ENCODE measurements around the gene SIPA1L3. TPM values are rescaled to one million over a fixed set of nuclear protein-coding genes. Genes with fewer than 3 reads are reported as not detected.
A peak's percentile ranks its signal among the peaks of the same experiment; 100 is the strongest.

SIPA1L3 gene
- total RNA-seq, 1 donor from 2014 or later, result 3.4 TPM

DNA sequence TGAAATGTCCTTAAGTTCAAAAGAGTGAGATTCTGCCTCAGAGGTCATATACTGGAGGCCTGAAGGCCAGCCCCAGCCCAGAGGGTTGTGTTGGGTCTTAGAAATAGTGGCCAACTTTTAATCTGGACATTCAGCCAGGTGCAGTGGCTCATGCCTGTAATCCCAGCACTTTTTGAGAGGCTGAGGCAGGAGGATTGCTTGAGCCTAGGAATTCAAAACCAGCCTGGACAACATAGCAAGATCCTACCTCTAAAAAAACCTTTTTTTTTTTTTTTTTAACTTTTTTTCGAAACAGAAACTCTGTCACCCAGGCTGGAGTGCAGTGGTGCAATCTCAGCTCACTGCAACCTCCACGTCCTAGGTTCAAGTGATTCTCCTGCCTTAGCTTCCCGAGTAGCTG lies 301.6 kb downstream of the SIPA1L3 start:
- H3K36me3 ChIP-seq (ENCODE audit: control insufficient read depth, insufficient read depth, low read length), result peaks cover 3% of the 10 kb centered on the region
- FAIRE-seq (no peak), DNase-seq (ENCODE audit: low read depth) (no peak)
- H3K4me3 ChIP-seq (ENCODE audit: low read depth, low read length), result no peak overlapping the region
- H3K27me3 ChIP-seq (ENCODE audit: control insufficient read depth, insufficient read depth, low read length), result peaks cover 8% of the 10 kb centered on the region
- TF ChIP-seq, protein P1, sequence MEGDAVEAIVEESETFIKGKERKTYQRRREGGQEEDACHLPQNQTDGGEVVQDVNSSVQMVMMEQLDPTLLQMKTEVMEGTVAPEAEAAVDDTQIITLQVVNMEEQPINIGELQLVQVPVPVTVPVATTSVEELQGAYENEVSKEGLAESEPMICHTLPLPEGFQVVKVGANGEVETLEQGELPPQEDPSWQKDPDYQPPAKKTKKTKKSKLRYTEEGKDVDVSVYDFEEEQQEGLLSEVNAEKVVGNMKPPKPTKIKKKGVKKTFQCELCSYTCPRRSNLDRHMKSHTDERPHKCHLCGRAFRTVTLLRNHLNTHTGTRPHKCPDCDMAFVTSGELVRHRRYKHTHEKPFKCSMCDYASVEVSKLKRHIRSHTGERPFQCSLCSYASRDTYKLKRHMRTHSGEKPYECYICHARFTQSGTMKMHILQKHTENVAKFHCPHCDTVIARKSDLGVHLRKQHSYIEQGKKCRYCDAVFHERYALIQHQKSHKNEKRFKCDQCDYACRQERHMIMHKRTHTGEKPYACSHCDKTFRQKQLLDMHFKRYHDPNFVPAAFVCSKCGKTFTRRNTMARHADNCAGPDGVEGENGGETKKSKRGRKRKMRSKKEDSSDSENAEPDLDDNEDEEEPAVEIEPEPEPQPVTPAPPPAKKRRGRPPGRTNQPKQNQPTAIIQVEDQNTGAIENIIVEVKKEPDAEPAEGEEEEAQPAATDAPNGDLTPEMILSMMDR (IDR thresholded peaks at IDR 0.05; ENCODE audit: insufficient read depth, low read length, severe bottlenecking), result no peak

- TF ChIP-seq, protein P1 (IDR thresholded peaks at IDR 0.05; ENCODE audit: insufficient read depth, low read length, severe bottlenecking), result no peak
- no peak for FAIRE-seq
Measured at GRCh38 chr19:38209152-38209551, 302.1 kb downstream of the SIPA1L3 start.

DNA sequence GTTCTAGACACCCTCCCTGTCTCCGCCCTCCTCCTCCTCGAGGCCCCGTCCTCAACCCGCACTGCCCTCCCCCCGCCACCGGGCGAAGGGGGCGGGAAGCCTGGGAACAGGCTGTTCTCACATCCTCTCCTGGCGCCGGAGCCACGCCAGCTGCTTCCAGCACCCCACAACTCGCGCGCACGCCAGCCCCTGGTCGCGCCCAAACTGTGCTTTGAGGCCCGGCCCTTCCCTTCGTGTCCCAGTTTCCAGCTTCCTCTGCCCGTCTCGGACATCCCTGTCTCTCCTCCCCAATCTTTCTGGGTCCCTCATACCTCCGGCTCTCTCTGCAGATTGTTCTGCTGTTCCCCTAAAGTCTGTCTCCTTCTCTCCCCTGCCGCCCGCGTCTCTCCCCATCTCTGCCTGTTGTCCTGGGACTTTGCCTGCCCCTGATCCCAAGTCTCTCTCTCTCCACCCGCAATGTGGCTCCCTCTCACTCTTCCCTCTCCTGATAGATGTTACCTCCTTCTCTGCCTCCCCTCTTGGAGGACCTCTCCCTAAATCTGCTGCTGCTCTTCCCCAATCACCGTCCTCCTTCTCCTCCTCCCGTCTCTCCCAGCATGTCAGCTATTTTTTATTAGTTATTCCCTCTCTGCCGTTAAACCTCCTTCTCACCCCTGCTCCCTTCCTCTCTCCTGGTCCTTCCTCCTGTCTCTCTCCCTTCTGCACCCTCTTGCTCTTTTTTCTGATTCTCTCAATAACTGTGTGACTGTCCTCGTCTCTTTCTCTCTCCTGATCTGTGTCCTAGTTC lies 302.9 kb downstream of the SIPA1L3 start:
- no peak for DNase-seq (ENCODE audit: low read depth)
- no peak for FAIRE-seq
- Histone ChIP-seq H3K27me3 (ENCODE audit: control insufficient read depth, insufficient read depth, low read length) (peaks cover 8% of the 10 kb centered on the region), H3K36me3 (ENCODE audit: control insufficient read depth, insufficient read depth, low read length) (peaks cover 3% of the 10 kb centered on the region), H3K4me3 (ENCODE audit: low read depth, low read length) (no peak overlapping the region)
- TF ChIP-seq, protein P1 (IDR thresholded peaks at IDR 0.05; ENCODE audit: insufficient read depth, low read length, severe bottlenecking), result no peak

More at GRCh38 chr19:38209152-38209551, 302.1 kb downstream of the SIPA1L3 start:
- no peak overlapping the region for H3K4me3 ChIP-seq (ENCODE audit: low read depth, low read length)
- H3K27me3 ChIP-seq (ENCODE audit: control insufficient read depth, insufficient read depth, low read length), result peaks cover 8% of the 10 kb centered on the region
- no peak for DNase-seq (ENCODE audit: low read depth)
- H3K36me3 ChIP-seq (ENCODE audit: control insufficient read depth, insufficient read depth, low read length), result peaks cover 3% of the 10 kb centered on the region

DNA sequence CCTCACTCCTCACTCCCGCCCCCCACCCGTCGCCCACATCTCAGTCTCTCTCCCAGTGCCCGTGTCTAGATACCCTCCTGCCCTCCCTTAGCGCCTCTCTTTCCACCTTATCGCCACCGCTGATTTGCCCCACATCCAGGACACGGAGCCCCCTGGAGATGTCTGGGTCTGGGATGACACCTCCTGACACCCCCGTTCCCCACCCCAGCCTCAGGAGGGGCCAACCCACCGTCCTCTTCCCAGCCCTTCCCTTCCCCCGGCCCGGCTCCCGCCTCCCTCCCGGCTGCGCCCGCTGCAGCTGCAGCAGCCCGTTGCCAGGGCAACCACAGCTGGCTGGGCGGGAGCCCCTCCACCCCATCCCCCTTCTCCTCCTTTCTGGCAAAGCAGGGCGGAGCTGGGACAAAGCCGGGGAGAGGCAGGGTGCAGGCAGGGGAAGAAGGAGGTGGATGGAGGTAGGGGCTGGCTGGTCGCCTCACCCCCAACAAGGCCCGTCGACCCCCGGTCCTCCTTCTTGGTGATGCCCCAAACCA lies 303.5 kb downstream of the SIPA1L3 start:
- H3K36me3 ChIP-seq (ENCODE audit: control insufficient read depth, insufficient read depth, low read length), result peaks cover 3% of the 10 kb centered on the region
- no peak overlapping the region for H3K4me3 ChIP-seq (ENCODE audit: low read depth, low read length)
- H3K27me3 ChIP-seq (ENCODE audit: control insufficient read depth, insufficient read depth, low read length), result peaks cover 8% of the 10 kb centered on the region
- TF ChIP-seq, protein P1 (IDR thresholded peaks at IDR 0.05; ENCODE audit: insufficient read depth, low read length, severe bottlenecking), result no peak
- FAIRE-seq (no peak), DNase-seq (ENCODE audit: low read depth) (no peak)

- H3K36me3 ChIP-seq (ENCODE audit: control insufficient read depth, insufficient read depth, low read length), result peaks cover 2% of the 10 kb centered on the region
- no peak overlapping the region for H3K4me3 ChIP-seq (ENCODE audit: low read depth, low read length)
- FAIRE-seq, result no peak
- no peak for DNase-seq (ENCODE audit: low read depth)
- TF ChIP-seq, protein P1 (IDR thresholded peaks at IDR 0.05; ENCODE audit: insufficient read depth, low read length, severe bottlenecking), result peak; percentile 5
- peaks cover 8% of the 10 kb centered on the region for H3K27me3 ChIP-seq (ENCODE audit: control insufficient read depth, insufficient read depth, low read length)
Measured at GRCh38 chr19:38211151-38211591, 304.2 kb downstream of the SIPA1L3 start.
